HCT116 (cell line): ENCODE results near the gene EIF4G3. TPM values are rescaled to one million over a fixed set of nuclear protein-coding genes. Genes with fewer than 3 reads are reported as not detected.

Source experiments
- ATAC-seq: fragments of 200-7000 bp; cut with Tn5 transposase; 2 replicates; pipeline ENCODE4 v1.9.1; 2020; ENCODE audit warnings: mild to moderate bottlenecking, moderate library complexity
- BruUV-seq: library from RNA; stranded (reverse); fragments of 400-500 nt; replicated peaks from 2 replicates; lab custom pipeline; 2021; lab: Mats Ljungman, UMichigan
- CTCF ChIA-PET: fragments of 300-600 bp; sonication (Branson Sonifier 250); formaldehyde crosslinking; loops from one replicate; lab custom pipeline; 2021; ENCODE audit warnings: antibody characterized with exemption; lab: Charles Lee
- POLR2A ChIA-PET: fragments of 300-600, 350-600 bp; sonication (Branson Sonifier 250); formaldehyde crosslinking; loops from one replicate; lab custom pipeline; 2021; ENCODE audit warnings: antibody characterized with exemption; lab: Charles Lee
- RAD21 ChIA-PET, 2 experiments: fragments of 300-600 bp; sonication (Branson Sonifier 250); formaldehyde crosslinking; loops; one replicate each; lab custom pipeline; 2023; ENCODE audit warnings: low total read pairs in 2 of 2; ENCODE audit not compliant: uncharacterized antibody in 2 of 2, unreplicated experiment in 2 of 2, low non-redundant PET in 1 of 2; lab: Charles Lee
- DNase-seq: peaks from one replicate; pipeline ENCODE4 v3.0.0-alpha.2; 2010; ENCODE audit warnings: low read depth, low spot score
- H2AFZ ChIP-seq: fragments of 200-600 bp; shearing (Covaris generic), sonication (generic); 2 replicates; pipeline ENCODE4 v1.6.1; 2017; ENCODE audit warnings: low read depth, mixed run types, mixed read lengths, antibody characterized with exemption, low read length; ENCODE audit not compliant: poor library complexity, severe bottlenecking
- H3K27ac ChIP-seq: 2 replicates; pipeline ENCODE4 v1.5.1; 2012; ENCODE audit warnings: low read depth, low read length
- H3K27me3 ChIP-seq: fragments of 200-600 bp; sonication (generic); 2 replicates; pipeline ENCODE4 v1.6.1; 2016; ENCODE audit warnings: mixed run types, low read length, mixed read lengths; ENCODE audit not compliant: insufficient read depth
- H3K36me3 ChIP-seq, 2 experiments: fragments of 200-500 bp in 1 of 2; fragments of 200-600 bp in 1 of 2; sonication (Bioruptor generic) in 1 of 2; sonication (generic) in 1 of 2; 2 replicates each; pipeline versions ENCODE4 v1.5.1 to v1.6.1; 2014 to 2016; ENCODE audit warnings: low read length in 2 of 2, inconsistent platforms in 1 of 2, mixed read lengths in 1 of 2, mixed run types in 1 of 2; ENCODE audit not compliant: insufficient read depth in 2 of 2, control insufficient read depth in 1 of 2
- H3K4me1 ChIP-seq, 2 experiments: fragments of 200-600 bp in 1 of 2; sonication (generic) in 1 of 2; 2 replicates each; pipeline versions ENCODE4 v1.5.1 to v1.6.1; 2012 to 2017; ENCODE audit warnings: low read length in 2 of 2, inconsistent platforms in 1 of 2, mild to moderate bottlenecking in 1 of 2, mixed read lengths in 1 of 2, mixed run types in 1 of 2, moderate library complexity in 1 of 2; ENCODE audit not compliant: insufficient read depth in 2 of 2, control insufficient read depth in 1 of 2
- H3K4me2 ChIP-seq: fragments of 200-600 bp; sonication (generic); 2 replicates; pipeline ENCODE4 v1.6.1; 2017; ENCODE audit warnings: mixed run types, low read length, mixed read lengths
- H3K4me3 ChIP-seq, 2 experiments: fragments of 200-600 bp in 1 of 2; sonication (generic) in 1 of 2; replicated peaks in 1 of 2; 2 replicates each; pipeline ENCODE4 v1.5.1; 2011 to 2016; ENCODE audit warnings: low read length in 2 of 2, control low read depth in 1 of 2, low read depth in 1 of 2, mild to moderate bottlenecking in 1 of 2, mixed read lengths in 1 of 2, mixed run types in 1 of 2
- H3K79me2 ChIP-seq: fragments of 200-600 bp; sonication (generic); 2 replicates; pipeline ENCODE4 v1.6.1; 2017; ENCODE audit warnings: mild to moderate bottlenecking, mixed run types, low read length, moderate library complexity, mixed read lengths; ENCODE audit not compliant: insufficient read depth
- H3K9ac ChIP-seq: fragments of 200-600 bp; sonication (generic); 2 replicates; pipeline ENCODE4 v1.6.1; 2016; ENCODE audit warnings: low read length, mixed read lengths
- H3K9me2 ChIP-seq: fragments of 200-600 bp; sonication (generic), shearing (Covaris generic); 2 replicates; pipeline ENCODE4 v1.6.1; 2017; ENCODE audit warnings: mixed run types, mild to moderate bottlenecking, moderate library complexity; ENCODE audit not compliant: insufficient read depth
- H3K9me3 ChIP-seq, 2 experiments: fragments of 200-500 bp in 1 of 2; fragments of 200-600 bp in 1 of 2; sonication (Bioruptor generic) in 1 of 2; sonication (generic) in 1 of 2; 2 replicates each; pipeline ENCODE4 v1.6.1; 2014 to 2017; ENCODE audit warnings: low read length in 2 of 2, mixed read lengths in 2 of 2, inconsistent platforms in 1 of 2, low read depth in 1 of 2, mild to moderate bottlenecking in 1 of 2, mixed run types in 1 of 2, moderate library complexity in 1 of 2; ENCODE audit not compliant: control insufficient read depth in 1 of 2, insufficient read depth in 1 of 2
- H4K20me1 ChIP-seq: fragments of 200-600 bp; sonication (generic), shearing (Covaris generic); 2 replicates; pipeline ENCODE4 v1.6.1; 2017; ENCODE audit warnings: mixed run types, mild to moderate bottlenecking, moderate library complexity; ENCODE audit not compliant: insufficient read depth
- ATF3 ChIP-seq: IDR thresholded peaks from 2 replicates; pipeline ENCODE4 v1.6.1; 2012
- CBX3 ChIP-seq: IDR thresholded peaks from 2 replicates; pipeline ENCODE4 v1.6.1; 2012; ENCODE audit warnings: low read depth
- CEBPB ChIP-seq: IDR thresholded peaks from 2 replicates; pipeline ENCODE4 v1.6.1; 2012; ENCODE audit warnings: low read depth
- EGR1 ChIP-seq: IDR thresholded peaks from 2 replicates; pipeline ENCODE4 v1.6.1; 2012; ENCODE audit warnings: low read depth
- ELF1 ChIP-seq: IDR thresholded peaks from 2 replicates; pipeline ENCODE4 v1.6.1; 2012; ENCODE audit warnings: low read depth, borderline replicate concordance
- EZH2 ChIP-seq: fragments of 200-600 bp; sonication (generic); IDR thresholded peaks from 2 replicates; pipeline ENCODE4 v1.6.1; 2017; ENCODE audit warnings: antibody characterized with exemption, mixed run types
- POLR2A ChIP-seq: IDR thresholded peaks from 2 replicates; pipeline ENCODE4 v1.7.0; 2011; ENCODE audit warnings: borderline replicate concordance; ENCODE audit not compliant: insufficient read depth, insufficient read length; ENCODE audit errors: extremely low read depth
- POLR2AphosphoS5 ChIP-seq: IDR thresholded peaks from 2 replicates; pipeline ENCODE4 v1.6.1; 2011; ENCODE audit warnings: mild to moderate bottlenecking, low read depth, low read length, moderate library complexity
- RAD21 ChIP-seq: IDR thresholded peaks from 2 replicates; pipeline ENCODE4 v1.6.1; 2012; ENCODE audit warnings: low read depth, mild to moderate bottlenecking
- SIN3A ChIP-seq: IDR thresholded peaks from 2 replicates; pipeline ENCODE4 v1.6.1; 2012; ENCODE audit warnings: low read depth
- SRF ChIP-seq: IDR thresholded peaks from 2 replicates; pipeline ENCODE4 v1.6.1; 2012; ENCODE audit warnings: low read depth
- TCF7L2 ChIP-seq: IDR thresholded peaks from 2 replicates; pipeline ENCODE4 v1.7.0; 2011; ENCODE audit warnings: borderline replicate concordance, inconsistent platforms; ENCODE audit not compliant: insufficient read depth, insufficient read length; ENCODE audit errors: extremely low read depth
- YY1 ChIP-seq: IDR thresholded peaks from 2 replicates; pipeline ENCODE4 v1.6.1; 2011; ENCODE audit warnings: low read length, low read depth, moderate library complexity, mild to moderate bottlenecking; ENCODE audit not compliant: insufficient replicate concordance; ENCODE audit errors: extremely low read depth
- ZFX ChIP-seq: fragments of 450-650 bp; IDR thresholded peaks from 2 replicates; pipeline ENCODE4 v1.6.1; 2017
- ZNF274 ChIP-seq: fragments of 200-500 bp; sonication (Bioruptor generic); IDR thresholded peaks from 2 replicates; pipeline ENCODE4 v1.6.1; 2014; ENCODE audit warnings: mild to moderate bottlenecking, low read depth, low read length, inconsistent platforms
- intact Hi-C: fragments of 100-400 bp; cut with micrococcal nuclease; formaldehyde crosslinking; loops from 2 replicates; pipeline ENCODE4 v1.10.0; 2022
- total RNA-seq: library from RNA; stranded (reverse); gene quantifications from one replicate; pipeline ENCODE4 v1.2.1, GENCODE V29; 2021; ENCODE audit not compliant: unreplicated experiment
- TF ChIP-seq, protein P1 (sequence below), 3 experiments: fragments of 200-600 bp in 1 of 3; sonication (generic) in 1 of 3; IDR thresholded peaks in 2 of 3; conservative IDR thresholded peaks in 1 of 3; 2 replicates each; pipeline ENCODE4 v1.5.1; 2012 to 2017; ENCODE audit warnings: low read depth in 2 of 3, low read length in 2 of 3, antibody characterized with exemption in 1 of 3, borderline replicate concordance in 1 of 3, control low read depth in 1 of 3, mild to moderate bottlenecking in 1 of 3, mixed read lengths in 1 of 3, mixed run types in 1 of 3, moderate library complexity in 1 of 3; ENCODE audit not compliant: insufficient read depth in 1 of 3

The EIF4G3 gene
- total RNA-seq, 1 experiment from 2014 or later: 40.1 TPM

DNA sequence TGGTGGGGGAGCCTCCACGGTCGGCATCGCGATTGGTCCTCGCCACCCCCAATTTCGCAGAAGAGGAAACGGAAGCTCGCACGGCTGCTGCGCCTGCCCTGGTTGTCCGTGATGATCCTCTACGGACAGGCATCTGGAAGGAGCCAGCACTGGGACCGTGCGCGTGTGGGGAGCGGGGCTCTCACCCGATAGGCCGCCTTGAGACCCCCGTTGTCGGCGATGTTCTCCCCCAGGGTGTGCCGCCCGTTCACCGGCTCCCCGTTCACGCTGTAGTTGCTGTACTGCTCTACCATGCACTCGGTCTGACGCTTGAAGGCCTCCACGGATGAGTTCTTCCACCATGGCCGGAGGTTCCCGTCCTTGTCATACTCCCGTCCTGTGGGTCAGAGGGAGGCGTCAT lies 48.4 kb upstream of the EIF4G3 start:
- TF ChIP-seq EGR1 (no peak), CBX3 (no peak), SIN3A (no peak), RAD21 (no peak), ELF1 (no peak), SRF (no peak), CEBPB (no peak), ZNF274 (no peak)
- TF ChIP-seq, protein P1, sequence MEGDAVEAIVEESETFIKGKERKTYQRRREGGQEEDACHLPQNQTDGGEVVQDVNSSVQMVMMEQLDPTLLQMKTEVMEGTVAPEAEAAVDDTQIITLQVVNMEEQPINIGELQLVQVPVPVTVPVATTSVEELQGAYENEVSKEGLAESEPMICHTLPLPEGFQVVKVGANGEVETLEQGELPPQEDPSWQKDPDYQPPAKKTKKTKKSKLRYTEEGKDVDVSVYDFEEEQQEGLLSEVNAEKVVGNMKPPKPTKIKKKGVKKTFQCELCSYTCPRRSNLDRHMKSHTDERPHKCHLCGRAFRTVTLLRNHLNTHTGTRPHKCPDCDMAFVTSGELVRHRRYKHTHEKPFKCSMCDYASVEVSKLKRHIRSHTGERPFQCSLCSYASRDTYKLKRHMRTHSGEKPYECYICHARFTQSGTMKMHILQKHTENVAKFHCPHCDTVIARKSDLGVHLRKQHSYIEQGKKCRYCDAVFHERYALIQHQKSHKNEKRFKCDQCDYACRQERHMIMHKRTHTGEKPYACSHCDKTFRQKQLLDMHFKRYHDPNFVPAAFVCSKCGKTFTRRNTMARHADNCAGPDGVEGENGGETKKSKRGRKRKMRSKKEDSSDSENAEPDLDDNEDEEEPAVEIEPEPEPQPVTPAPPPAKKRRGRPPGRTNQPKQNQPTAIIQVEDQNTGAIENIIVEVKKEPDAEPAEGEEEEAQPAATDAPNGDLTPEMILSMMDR (IDR thresholded peaks at IDR 0.05 in 2 of 3, conservative IDR thresholded peaks at IDR 0.05 in 1 of 3; ENCODE audit: borderline replicate concordance in 1 of 3, insufficient read depth in 1 of 3, low read depth in 2 of 3, low read length in 2 of 3): no peak
- Histone ChIP-seq H3K79me2 (no peaks in the 10 kb centered on the region), H3K4me1 (peaks cover 0 to 13% of the 10 kb centered on the region in 2 experiments; a peak in 1 of 4 replicates), H2AFZ (no peak overlapping the region), H3K4me2 (no peak overlapping the region), H3K4me3 (no peak overlapping the region), H3K27ac (no peak overlapping the region), H3K9me3 (no peaks in the 10 kb centered on the region), H3K9me2 (no peaks in the 10 kb centered on the region), H3K27me3 (no peaks in the 10 kb centered on the region), H3K36me3 (peaks cover 7 to 12% of the 10 kb centered on the region in 2 experiments; a peak in 3 of 4 replicates), H4K20me1 (no peaks in the 10 kb centered on the region), H3K9ac (no peak overlapping the region)
- CTCF ChIA-PET: no interaction called here
- POLR2A ChIA-PET: no interaction called here
- BruUV-seq: no TSS peak
- intact Hi-C loops: no loop called here
- ATAC-seq (no peak), DNase-seq (no peak)
- RAD21 ChIA-PET: no interaction called here

DNA sequence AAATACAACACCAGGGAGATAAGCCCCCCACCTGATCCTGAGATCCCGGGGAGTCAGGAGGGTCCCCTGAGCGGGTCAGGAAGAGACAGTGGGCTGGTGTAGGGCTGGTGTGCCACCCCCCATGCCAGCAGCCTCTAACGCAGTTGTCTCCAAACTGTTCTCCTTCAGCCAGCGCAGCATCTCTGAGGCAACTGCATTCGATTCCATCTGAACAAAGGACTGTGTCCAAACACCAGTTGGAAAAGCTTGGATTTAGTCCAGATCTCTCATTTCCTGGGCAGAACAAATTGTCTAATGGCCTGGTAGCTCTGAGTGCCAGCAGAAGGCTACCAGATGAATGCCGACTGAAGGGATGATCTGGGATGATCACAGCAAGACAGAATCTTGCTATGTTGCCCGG lies 44.1 kb upstream of the EIF4G3 start:
- BruUV-seq: no TSS peak
- no peaks in the 10 kb centered on the region for H3K9me3 ChIP-seq
- no peak overlapping the region for H3K27ac ChIP-seq
- ChIA-PET POLR2A (no interaction called here), CTCF (no interaction called here), RAD21 (no interaction called here)
- H3K9ac ChIP-seq: no peak overlapping the region
- DNase-seq (no peak), ATAC-seq (no peak)
- H2AFZ ChIP-seq: no peak overlapping the region
- peaks cover 7 to 12% of the 10 kb centered on the region in 2 experiments; a peak in 3 of 4 replicates for H3K36me3 ChIP-seq
- intact Hi-C loops: no loop called here
- H3K9me2 ChIP-seq: no peaks in the 10 kb centered on the region
- no peaks in the 10 kb centered on the region for H4K20me1 ChIP-seq
- no peak overlapping the region for H3K4me3 ChIP-seq
- H3K4me1 ChIP-seq: peaks cover 2 to 3% of the 10 kb centered on the region in 2 experiments; a peak in 2 of 4 replicates
- H3K79me2 ChIP-seq: no peaks in the 10 kb centered on the region
- H3K4me2 ChIP-seq: no peak overlapping the region
- H3K27me3 ChIP-seq: no peaks in the 10 kb centered on the region
- TF ChIP-seq YY1 (no peak), CBX3 (no peak), ATF3 (no peak), EZH2 (no peak), SIN3A (no peak), POLR2A (no peak), ZFX (no peak), EGR1 (no peak), SRF (no peak), CEBPB (no peak), TCF7L2 (no peak), POLR2AphosphoS5 (no peak), ELF1 (no peak)
- TF ChIP-seq, protein P1 (IDR thresholded peaks at IDR 0.05 in 2 of 3, conservative IDR thresholded peaks at IDR 0.05 in 1 of 3; ENCODE audit: borderline replicate concordance in 1 of 3, insufficient read depth in 1 of 3, low read depth in 2 of 3, low read length in 2 of 3): no peak
